ENCODE results near the gene ARHGEF25. TPM values are rescaled to one million over a fixed set of nuclear protein-coding genes. Genes with fewer than 3 reads are reported as not detected.
A peak's percentile ranks its signal among the peaks of the same experiment; 100 is the strongest.

Gene ARHGEF25
- total RNA-seq, 2 donors from 2014 or later: 73.8 to 77.0 TPM

- Histone ChIP-seq H3K9me3 (no peaks in the 10 kb centered on the region), H3K27me3 (replicated peaks; ENCODE audit: insufficient read depth) (no peaks in the 10 kb centered on the region), H3K4me1 (ENCODE audit: control insufficient read depth in 1 of 2, low read depth in 2 of 2) (peaks cover 6 to 30% of the 10 kb centered on the region in 2 donors), H3K36me3 (peaks cover 9% of the 10 kb centered on the region), H3K4me3 (peak overlapping the region; percentile 81), H3K27ac (peak overlapping the region; percentile 70 to 76)
- ATAC-seq (ENCODE audit: insufficient number of reproducible peaks, low FRiP score, low read depth): no peak
- DNase-seq (ENCODE audit: low spot score): no peak
- no peak for TF ChIP-seq CTCF (IDR thresholded peaks at IDR 0.05)
These were observed 19.4 kb upstream of the ARHGEF25 start for GRCh38 chr12:57591782-57592325.

GRCh38 chr12:57592551-57593165 is 18.6 kb upstream of the ARHGEF25 start:
- DNase-seq (ENCODE audit: low spot score) (no peak), ATAC-seq (ENCODE audit: insufficient number of reproducible peaks, low FRiP score, low read depth) (no peak)
- TF ChIP-seq CTCF (IDR thresholded peaks at IDR 0.05): no peak
- Histone ChIP-seq H3K4me1 (ENCODE audit: control insufficient read depth in 1 of 2, low read depth in 2 of 2) (peaks cover 6 to 30% of the 10 kb centered on the region in 2 donors), H3K4me3 (no peak overlapping the region), H3K36me3 (peaks cover 9% of the 10 kb centered on the region), H3K27ac (no peak overlapping the region), H3K9me3 (no peaks in the 10 kb centered on the region), H3K27me3 (replicated peaks; ENCODE audit: insufficient read depth) (no peaks in the 10 kb centered on the region)

- H3K27ac ChIP-seq: no peak overlapping the region
- ATAC-seq (ENCODE audit: insufficient number of reproducible peaks, low FRiP score, low read depth) (no peak), DNase-seq (ENCODE audit: low spot score) (no peak)
- peaks cover 13% of the 10 kb centered on the region for H3K36me3 ChIP-seq
- H3K4me3 ChIP-seq: no peak overlapping the region
- H3K4me1 ChIP-seq (ENCODE audit: control insufficient read depth in 1 of 2, low read depth in 2 of 2): peaks cover 6 to 30% of the 10 kb centered on the region in 2 donors
- H3K27me3 ChIP-seq (replicated peaks; ENCODE audit: insufficient read depth): no peaks in the 10 kb centered on the region
- TF ChIP-seq CTCF (IDR thresholded peaks at IDR 0.05): no peak
- H3K9me3 ChIP-seq: no peaks in the 10 kb centered on the region
These were observed 18.0 kb upstream of the ARHGEF25 start for GRCh38 chr12:57593187-57593586.

GRCh38 chr12:57600395-57600794 is 10.8 kb upstream of the ARHGEF25 start:
- H3K4me3 ChIP-seq: no peak overlapping the region
- ATAC-seq (ENCODE audit: insufficient number of reproducible peaks, low FRiP score, low read depth): no peak
- H3K27me3 ChIP-seq (replicated peaks; ENCODE audit: insufficient read depth): no peaks in the 10 kb centered on the region
- DNase-seq (ENCODE audit: low spot score): no peak
- TF ChIP-seq CTCF (IDR thresholded peaks at IDR 0.05): no peak
- H3K36me3 ChIP-seq: peaks cover 47% of the 10 kb centered on the region
- no peak overlapping the region for H3K27ac ChIP-seq
- H3K9me3 ChIP-seq: no peaks in the 10 kb centered on the region
- H3K4me1 ChIP-seq (ENCODE audit: control insufficient read depth in 1 of 2, low read depth in 2 of 2): peaks cover 0 to 15% of the 10 kb centered on the region in 2 donors

- DNase-seq (ENCODE audit: low spot score): no peak
- no peak for ATAC-seq (ENCODE audit: insufficient number of reproducible peaks, low FRiP score, low read depth)
- no peak for TF ChIP-seq CTCF (IDR thresholded peaks at IDR 0.05)
- Histone ChIP-seq H3K9me3 (no peaks in the 10 kb centered on the region), H3K27ac (peak overlapping the region in 1 of 2 donors; percentile 97), H3K27me3 (replicated peaks; ENCODE audit: insufficient read depth) (no peaks in the 10 kb centered on the region), H3K4me1 (ENCODE audit: control insufficient read depth in 1 of 2, low read depth in 2 of 2) (peaks cover 0 to 26% of the 10 kb centered on the region in 2 donors), H3K4me3 (no peak overlapping the region), H3K36me3 (peaks cover 44% of the 10 kb centered on the region)
These were observed 8.7 kb upstream of the ARHGEF25 start for GRCh38 chr12:57602544-57602943.

All from thoracic aorta (tissue), 2 donors.